HG02943 (cell line): ENCODE data around the gene SLC44A4.

ENCODE experiments used
- ATAC-seq: cut with Tn5 transposase; IDR thresholded peaks from one replicate; pipeline ENCODE4 v1.9.1; 2021; ENCODE audit warnings: mild to moderate bottlenecking, low read depth, moderate library complexity; ENCODE audit not compliant: unreplicated experiment

SLC44A4 gene

GRCh38 chr6:31901953-31902643, 23.3 kb upstream of the SLC44A4 start, which contains the start of gene ZBTB12:
ZBTB12 (minus strand) TSS chr6:31902086; CDS start chr6:31901305, 781 bp downstream.
- ATAC-seq: no peak

GRCh38 chr6:31901415-31901952, 22.7 kb upstream of the SLC44A4 start:
- ATAC-seq: no peak

GRCh38 chr6:31900917-31901414, 22.2 kb upstream of the SLC44A4 start:
- no peak for ATAC-seq

- ATAC-seq: no peak
Observed at GRCh38 chr6:31899882-31900722, 21.3 kb upstream of the SLC44A4 start.

GRCh38 chr6:31899215-31899614, 20.4 kb upstream of the SLC44A4 start:
- no peak for ATAC-seq

GRCh38 chr6:31898383-31899011, 19.7 kb upstream of the SLC44A4 start:
- no peak for ATAC-seq

GRCh38 chr6:31897612-31898382, 19.0 kb upstream of the SLC44A4 start, which contains the start of gene EHMT2:
EHMT2 (minus strand) TSS chr6:31897698; CDS start chr6:31897677, 21 bp downstream.
- ATAC-seq: peak; percentile 43

- no peak for ATAC-seq
Observed at GRCh38 chr6:31896856-31897611, 18.2 kb upstream of the SLC44A4 start.

- no peak for ATAC-seq
Observed at GRCh38 chr6:31896493-31896855, 17.7 kb upstream of the SLC44A4 start.

- ATAC-seq: no peak
Observed at GRCh38 chr6:31892821-31893220, 14.0 kb upstream of the SLC44A4 start.

- ATAC-seq: no peak
Observed at GRCh38 chr6:31889331-31889972, 10.7 kb upstream of the SLC44A4 start.

GRCh38 chr6:31888276-31889258, 9.8 kb upstream of the SLC44A4 start:
- ATAC-seq: no peak

GRCh38 chr6:31887173-31888007, 8.6 kb upstream of the SLC44A4 start:
- no peak for ATAC-seq

- ATAC-seq: no peak
Observed at GRCh38 chr6:31886541-31886991, 7.8 kb upstream of the SLC44A4 start.

- ATAC-seq: no peak
Observed at GRCh38 chr6:31884528-31885035, 5.8 kb upstream of the SLC44A4 start.

GRCh38 chr6:31883676-31884075, 4.9 kb upstream of the SLC44A4 start:
- ATAC-seq: no peak
